ENCODE measurements around the gene PRRX2.

Gene PRRX2

GRCh38 chr9:129665389-129665775, at the start of gene PRRX2:
Gene PRRX2, plus strand, starts transcription at chr9:129665647. Its CDS starts 221 bp downstream, at chr9:129665868.
- DNase-seq (ENCODE audit: low read depth in 2 of 2) = peak; percentile 12 to 32

GRCh38 chr9:129617167-129617566, 48.3 kb upstream of the PRRX2 start:
- no peak for DNase-seq (ENCODE audit: low read depth in 2 of 2)

- no peak for DNase-seq (ENCODE audit: low read depth in 2 of 2)
These were observed 45.4 kb upstream of the PRRX2 start for GRCh38 chr9:129619787-129620668.

GRCh38 chr9:129620669-129621295, 44.7 kb upstream of the PRRX2 start, which contains the start of gene C9orf50:
Gene C9orf50, minus strand, starts transcription at chr9:129621101. Its CDS starts 527 bp downstream, at chr9:129620574.
- DNase-seq (ENCODE audit: low read depth in 2 of 2) = no peak

GRCh38 chr9:129623331-129623730, 42.1 kb upstream of the PRRX2 start:
- DNase-seq (ENCODE audit: low read depth in 2 of 2) = no peak

GRCh38 chr9:129624168-129624759, 41.2 kb upstream of the PRRX2 start:
- no peak for DNase-seq (ENCODE audit: low read depth in 2 of 2)

- no peak for DNase-seq (ENCODE audit: low read depth in 2 of 2)
These were observed 40.5 kb upstream of the PRRX2 start for GRCh38 chr9:129624947-129625346.

- DNase-seq (ENCODE audit: low read depth in 2 of 2) = peak; percentile 78 to 79
These were observed 39.3 kb upstream of the PRRX2 start, which contains the start of gene NTMT1 for GRCh38 chr9:129626079-129626624. Gene NTMT1, plus strand, starts transcription at chr9:129626163. Its CDS starts 6,541 bp downstream, at chr9:129632704.

- DNase-seq (ENCODE audit: low read depth in 2 of 2) = no peak
These were observed 38.7 kb upstream of the PRRX2 start for GRCh38 chr9:129626625-129627284.

- DNase-seq (ENCODE audit: low read depth in 2 of 2) = no peak
These were observed 37.6 kb upstream of the PRRX2 start for GRCh38 chr9:129627556-129628440.

GRCh38 chr9:129628709-129629108, 36.7 kb upstream of the PRRX2 start:
- no peak for DNase-seq (ENCODE audit: low read depth in 2 of 2)

GRCh38 chr9:129629251-129629820, 36.1 kb upstream of the PRRX2 start:
- DNase-seq (ENCODE audit: low read depth in 2 of 2) = no peak

- DNase-seq (ENCODE audit: low read depth in 2 of 2) = no peak
These were observed 34.3 kb upstream of the PRRX2 start for GRCh38 chr9:129630967-129631673.

- DNase-seq (ENCODE audit: low read depth in 2 of 2) = no peak
These were observed 33.7 kb upstream of the PRRX2 start for GRCh38 chr9:129631674-129632129.

GRCh38 chr9:129632460-129632859, 33.0 kb upstream of the PRRX2 start:
- DNase-seq (ENCODE audit: low read depth in 2 of 2) = no peak

- no peak for DNase-seq (ENCODE audit: low read depth in 2 of 2)
These were observed 32.2 kb upstream of the PRRX2 start for GRCh38 chr9:129633207-129633606.

GRCh38 chr9:129633848-129634247, 31.6 kb upstream of the PRRX2 start:
- DNase-seq (ENCODE audit: low read depth in 2 of 2) = no peak

- no peak for DNase-seq (ENCODE audit: low read depth in 2 of 2)
These were observed 30.1 kb upstream of the PRRX2 start for GRCh38 chr9:129635099-129636065.

All from stimulated activated CD8-positive, alpha-beta memory T cell treated with anti-CD3 and anti-CD28 coated beads, Interleukin-15, amount 100 ng/mL, for 48 hours (primary cell).